ENCODE results near the gene PAPPA.
A peak's percentile ranks its signal among the peaks of the same experiment; 100 is the strongest.

PAPPA gene

GRCh38 chr9:116332090-116332489 is 178.5 kb downstream of the PAPPA start:
- no peak for DNase-seq (ENCODE audit: low read depth)
- TF ChIP-seq, protein P1, sequence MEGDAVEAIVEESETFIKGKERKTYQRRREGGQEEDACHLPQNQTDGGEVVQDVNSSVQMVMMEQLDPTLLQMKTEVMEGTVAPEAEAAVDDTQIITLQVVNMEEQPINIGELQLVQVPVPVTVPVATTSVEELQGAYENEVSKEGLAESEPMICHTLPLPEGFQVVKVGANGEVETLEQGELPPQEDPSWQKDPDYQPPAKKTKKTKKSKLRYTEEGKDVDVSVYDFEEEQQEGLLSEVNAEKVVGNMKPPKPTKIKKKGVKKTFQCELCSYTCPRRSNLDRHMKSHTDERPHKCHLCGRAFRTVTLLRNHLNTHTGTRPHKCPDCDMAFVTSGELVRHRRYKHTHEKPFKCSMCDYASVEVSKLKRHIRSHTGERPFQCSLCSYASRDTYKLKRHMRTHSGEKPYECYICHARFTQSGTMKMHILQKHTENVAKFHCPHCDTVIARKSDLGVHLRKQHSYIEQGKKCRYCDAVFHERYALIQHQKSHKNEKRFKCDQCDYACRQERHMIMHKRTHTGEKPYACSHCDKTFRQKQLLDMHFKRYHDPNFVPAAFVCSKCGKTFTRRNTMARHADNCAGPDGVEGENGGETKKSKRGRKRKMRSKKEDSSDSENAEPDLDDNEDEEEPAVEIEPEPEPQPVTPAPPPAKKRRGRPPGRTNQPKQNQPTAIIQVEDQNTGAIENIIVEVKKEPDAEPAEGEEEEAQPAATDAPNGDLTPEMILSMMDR (IDR thresholded peaks at IDR 0.05; ENCODE audit: control insufficient read depth, insufficient read depth, low read depth, low read length, missing control alignments): no peak
- H3K4me3 ChIP-seq (ENCODE audit: control insufficient read depth, low read depth, low read length): no peak overlapping the region

DNA sequence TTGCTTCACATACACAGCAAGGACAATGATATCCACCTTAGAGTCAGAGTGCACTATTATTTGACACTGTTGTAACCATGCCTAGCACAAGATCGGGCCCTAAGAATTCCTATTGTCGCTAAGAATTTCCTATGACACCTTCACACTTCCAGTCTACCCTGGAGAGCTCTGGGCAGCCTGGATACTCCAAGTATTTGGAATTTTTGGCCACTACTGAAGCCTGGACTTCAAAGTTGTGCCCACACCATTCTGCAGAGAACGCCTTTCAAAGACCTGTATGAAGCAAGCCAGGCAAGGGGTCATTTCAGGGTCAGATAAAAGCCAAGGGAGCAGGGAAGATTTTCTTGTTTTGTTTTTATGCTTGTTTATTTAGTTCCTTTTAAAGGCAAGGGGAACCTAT is 179.7 kb downstream of the PAPPA start:
- DNase-seq (ENCODE audit: low read depth): no peak
- TF ChIP-seq, protein P1 (IDR thresholded peaks at IDR 0.05; ENCODE audit: control insufficient read depth, insufficient read depth, low read depth, low read length, missing control alignments): no peak
- H3K4me3 ChIP-seq (ENCODE audit: control insufficient read depth, low read depth, low read length): no peak overlapping the region

DNA sequence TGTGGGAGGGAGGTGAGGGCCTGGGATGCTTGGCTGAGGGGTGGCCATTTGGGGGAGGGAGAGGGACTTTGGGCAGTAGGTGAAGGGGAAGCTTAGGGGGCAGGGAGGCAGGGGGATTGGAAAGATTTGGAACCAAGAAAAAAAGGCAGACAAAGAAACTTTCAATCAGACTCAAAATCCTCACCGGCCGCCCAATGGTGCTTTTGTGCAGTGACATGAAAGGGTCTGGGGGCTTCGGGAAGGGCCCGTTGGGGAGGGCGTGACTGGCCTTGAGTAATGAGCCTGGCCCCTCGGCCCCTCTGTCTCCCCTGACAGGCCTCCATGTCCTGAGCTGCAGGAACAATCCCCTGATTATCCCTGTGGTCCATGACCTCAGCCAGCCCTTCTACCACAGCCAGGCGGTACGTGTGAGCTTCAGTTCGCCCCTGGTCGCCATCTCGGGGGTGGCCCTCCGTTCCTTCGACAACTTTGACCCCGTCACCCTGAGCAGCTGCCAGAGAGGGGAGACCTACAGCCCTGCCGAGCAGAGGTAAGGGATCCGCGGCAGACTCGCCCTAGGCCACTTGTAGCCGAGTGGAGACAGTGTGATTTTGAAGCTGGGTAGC is 181.1 kb downstream of the PAPPA start:
- DNase-seq (ENCODE audit: low read depth): no peak
- TF ChIP-seq, protein P1 (IDR thresholded peaks at IDR 0.05; ENCODE audit: control insufficient read depth, insufficient read depth, low read depth, low read length, missing control alignments): no peak

GRCh38 chr9:116335392-116335791 is 181.8 kb downstream of the PAPPA start:
- DNase-seq (ENCODE audit: low read depth): no peak
- no peak overlapping the region for H3K4me3 ChIP-seq (ENCODE audit: control insufficient read depth, low read depth, low read length)
- TF ChIP-seq, protein P1 (IDR thresholded peaks at IDR 0.05; ENCODE audit: control insufficient read depth, insufficient read depth, low read depth, low read length, missing control alignments): no peak

More for the DNA sequence above, 181.1 kb downstream of the PAPPA start:
- H3K4me3 ChIP-seq (ENCODE audit: control insufficient read depth, low read depth, low read length): no peak overlapping the region

- peak; percentile 40 for DNase-seq (ENCODE audit: low read depth)
- no peak overlapping the region for H3K4me3 ChIP-seq (ENCODE audit: control insufficient read depth, low read depth, low read length)
- TF ChIP-seq, protein P1 (IDR thresholded peaks at IDR 0.05; ENCODE audit: control insufficient read depth, insufficient read depth, low read depth, low read length, missing control alignments): no peak
Observed at GRCh38 chr9:116336133-116336862, 182.7 kb downstream of the PAPPA start.

- no peak for DNase-seq (ENCODE audit: low read depth)
- TF ChIP-seq, protein P1 (IDR thresholded peaks at IDR 0.05; ENCODE audit: control insufficient read depth, insufficient read depth, low read depth, low read length, missing control alignments): no peak
- no peak overlapping the region for H3K4me3 ChIP-seq (ENCODE audit: control insufficient read depth, low read depth, low read length)
Observed at GRCh38 chr9:116337015-116337414, 183.4 kb downstream of the PAPPA start.
